OCI-LY1 (cell line): ENCODE results near the gene CEBPB.

ENCODE experiments used
- H2AFZ ChIP-seq: fragments of 200-600 bp; sonication (generic), shearing (Covaris generic); 2 replicates; pipeline ENCODE4 v1.6.0; 2014; ENCODE audit warnings: antibody characterized with exemption, mild to moderate bottlenecking, low read length
- H3F3A ChIP-seq: fragments of 200-600 bp; sonication (generic), shearing (Covaris generic); 2 replicates; pipeline ENCODE4 v1.6.0; 2014; ENCODE audit warnings: mild to moderate bottlenecking, antibody characterized with exemption, low read length, moderate library complexity; ENCODE audit not compliant: insufficient read depth
- H3K27ac ChIP-seq: fragments of 200-600 bp; sonication (generic); 2 replicates; pipeline ENCODE4 v1.5.1; 2014; ENCODE audit warnings: low read length, mixed run types, mild to moderate bottlenecking, low read depth; ENCODE audit not compliant: poor library complexity, severe bottlenecking
- H3K27me3 ChIP-seq: fragments of 200-600 bp; sonication (generic); 2 replicates; pipeline ENCODE4 v1.6.0; 2014; ENCODE audit warnings: antibody characterized with exemption, mild to moderate bottlenecking, low read length, moderate library complexity; ENCODE audit not compliant: insufficient read depth
- H3K36me3 ChIP-seq: fragments of 200-600 bp; sonication (generic); 2 replicates; pipeline ENCODE4 v1.6.1; 2014; ENCODE audit warnings: mild to moderate bottlenecking, antibody characterized with exemption, low read length, moderate library complexity, mixed read lengths; ENCODE audit not compliant: insufficient read depth
- H3K4me1 ChIP-seq: fragments of 200-600 bp; sonication (generic); 2 replicates; pipeline ENCODE4 v1.5.1; 2014; ENCODE audit warnings: mild to moderate bottlenecking, low read length, moderate library complexity; ENCODE audit not compliant: insufficient read depth, severe bottlenecking
- H3K4me2 ChIP-seq: fragments of 200-600 bp; sonication (generic), shearing (Covaris generic); 2 replicates; pipeline ENCODE4 v1.6.1; 2014; ENCODE audit warnings: low read length
- H3K4me3 ChIP-seq: fragments of 200-600 bp; sonication (generic); 2 replicates; pipeline ENCODE4 v1.5.1; 2014; ENCODE audit warnings: low read length, low read depth, mild to moderate bottlenecking, mixed read lengths; ENCODE audit not compliant: poor library complexity, severe bottlenecking
- H3K79me2 ChIP-seq: fragments of 200-600 bp; shearing (Covaris generic); 2 replicates; pipeline ENCODE4 v1.6.1; 2016; ENCODE audit warnings: mixed run types, low read length, mixed read lengths; ENCODE audit not compliant: insufficient read depth
- H3K9ac ChIP-seq: fragments of 200-600 bp; sonication (generic), shearing (Covaris generic); 2 replicates; pipeline ENCODE4 v1.6.1; 2014; ENCODE audit warnings: mild to moderate bottlenecking, low read length, mixed read lengths
- H3K9me2 ChIP-seq: fragments of 200-600 bp; sonication (generic), shearing (Covaris generic); 2 replicates; pipeline ENCODE4 v1.6.1; 2014; ENCODE audit warnings: low read depth, mild to moderate bottlenecking, low read length, mixed read lengths
- H3K9me3 ChIP-seq: fragments of 200-600 bp; shearing (Covaris generic); 2 replicates; pipeline ENCODE4 v1.6.1; 2014; ENCODE audit warnings: low read length, mixed read lengths
- H4K20me1 ChIP-seq: fragments of 200-600 bp; sonication (generic), shearing (Covaris generic); 2 replicates; pipeline ENCODE4 v1.6.0; 2016; ENCODE audit warnings: mild to moderate bottlenecking, low read length; ENCODE audit not compliant: insufficient read depth
- EZH2 ChIP-seq: fragments of 200-600 bp; sonication (generic), shearing (Covaris generic); IDR thresholded peaks from 2 replicates; pipeline ENCODE4 v1.8.0; 2017; ENCODE audit warnings: borderline replicate concordance, mixed run types, mild to moderate bottlenecking, antibody characterized with exemption, low read length, moderate library complexity, mixed read lengths
- TF ChIP-seq, protein P1 (sequence below): fragments of 200-600 bp; sonication (generic), shearing (Covaris generic); IDR thresholded peaks from 2 replicates; pipeline ENCODE4 v1.5.1; 2017; ENCODE audit warnings: mild to moderate bottlenecking, antibody characterized with exemption, low read length, moderate library complexity, mixed read lengths

The CEBPB gene

DNA sequence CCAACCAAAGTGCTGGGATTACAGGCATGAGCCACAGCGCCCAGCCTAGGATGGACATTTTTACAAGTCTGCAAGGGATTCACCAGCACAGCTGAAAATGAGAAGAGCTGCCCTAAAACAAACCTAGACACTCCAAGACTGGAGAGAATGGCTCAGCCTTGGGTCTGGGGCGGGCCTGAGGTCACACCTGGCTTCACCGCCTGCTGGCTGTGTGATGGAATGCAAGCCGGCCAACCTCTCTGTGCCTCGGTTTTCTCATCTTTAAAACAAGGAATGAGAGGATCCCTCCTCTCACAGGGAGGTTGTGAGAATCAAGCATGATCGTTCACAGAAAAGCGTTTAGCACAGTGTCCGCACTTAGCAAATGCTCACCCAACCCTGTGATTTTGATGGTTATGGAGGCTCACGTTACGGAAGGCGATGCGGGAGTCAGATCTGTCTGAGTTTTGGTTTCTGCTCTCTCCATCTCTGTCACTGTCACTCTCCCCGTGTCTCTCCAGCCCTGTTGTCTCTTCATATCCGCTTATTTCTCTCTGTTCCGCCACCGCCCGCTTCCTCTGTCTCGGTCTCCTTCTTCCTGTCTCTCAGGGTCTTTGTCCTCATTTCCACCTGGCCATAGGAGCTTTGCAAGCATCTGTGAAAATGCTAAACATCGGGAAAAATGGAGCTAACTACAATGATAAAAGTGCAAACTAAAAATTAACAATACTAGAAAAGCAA, 47.6 kb downstream of the CEBPB start:
- H3K27me3 ChIP-seq, result peaks cover 10% of the 10 kb centered on the region

DNA sequence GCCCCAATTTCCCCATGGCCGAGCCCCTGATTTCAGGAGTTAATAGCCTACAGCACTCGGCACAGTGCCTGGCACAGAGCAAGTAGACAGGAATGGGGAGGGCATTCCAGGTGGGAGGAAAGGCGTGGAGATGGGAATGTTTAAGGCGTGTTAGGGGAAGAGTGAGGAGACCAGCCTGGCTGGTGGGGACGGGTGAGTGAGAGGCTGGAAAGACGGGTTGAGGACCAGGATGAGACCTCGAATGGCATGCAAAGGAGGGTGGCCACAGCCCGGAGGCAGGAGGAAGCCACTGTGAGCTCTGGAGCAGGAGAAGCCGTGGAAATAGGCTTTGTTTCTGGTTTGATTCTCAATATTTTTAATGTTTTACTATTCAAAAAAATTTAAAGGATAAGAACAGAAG, 49.5 kb downstream of the CEBPB start:
- H3F3A ChIP-seq, result no peaks in the 10 kb centered on the region
- H3K36me3 ChIP-seq, result no peaks in the 10 kb centered on the region
- no peak overlapping the region for H2AFZ ChIP-seq
- H3K4me3 ChIP-seq, result no peak overlapping the region
- no peaks in the 10 kb centered on the region for H3K79me2 ChIP-seq
- no peaks in the 10 kb centered on the region for H4K20me1 ChIP-seq
- H3K9me2 ChIP-seq, result no peaks in the 10 kb centered on the region
- no peaks in the 10 kb centered on the region for H3K4me1 ChIP-seq
- peaks cover 10% of the 10 kb centered on the region for H3K27me3 ChIP-seq
- no peak overlapping the region for H3K9ac ChIP-seq
- TF ChIP-seq, protein P1, sequence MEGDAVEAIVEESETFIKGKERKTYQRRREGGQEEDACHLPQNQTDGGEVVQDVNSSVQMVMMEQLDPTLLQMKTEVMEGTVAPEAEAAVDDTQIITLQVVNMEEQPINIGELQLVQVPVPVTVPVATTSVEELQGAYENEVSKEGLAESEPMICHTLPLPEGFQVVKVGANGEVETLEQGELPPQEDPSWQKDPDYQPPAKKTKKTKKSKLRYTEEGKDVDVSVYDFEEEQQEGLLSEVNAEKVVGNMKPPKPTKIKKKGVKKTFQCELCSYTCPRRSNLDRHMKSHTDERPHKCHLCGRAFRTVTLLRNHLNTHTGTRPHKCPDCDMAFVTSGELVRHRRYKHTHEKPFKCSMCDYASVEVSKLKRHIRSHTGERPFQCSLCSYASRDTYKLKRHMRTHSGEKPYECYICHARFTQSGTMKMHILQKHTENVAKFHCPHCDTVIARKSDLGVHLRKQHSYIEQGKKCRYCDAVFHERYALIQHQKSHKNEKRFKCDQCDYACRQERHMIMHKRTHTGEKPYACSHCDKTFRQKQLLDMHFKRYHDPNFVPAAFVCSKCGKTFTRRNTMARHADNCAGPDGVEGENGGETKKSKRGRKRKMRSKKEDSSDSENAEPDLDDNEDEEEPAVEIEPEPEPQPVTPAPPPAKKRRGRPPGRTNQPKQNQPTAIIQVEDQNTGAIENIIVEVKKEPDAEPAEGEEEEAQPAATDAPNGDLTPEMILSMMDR, result no peak
- TF ChIP-seq EZH2, result no peak
- H3K27ac ChIP-seq, result no peak overlapping the region
- H3K4me2 ChIP-seq, result no peak overlapping the region
- no peaks in the 10 kb centered on the region for H3K9me3 ChIP-seq

More for the DNA sequence above, 47.6 kb downstream of the CEBPB start:
- Histone ChIP-seq H3K9ac (no peak overlapping the region), H3K79me2 (no peaks in the 10 kb centered on the region), H3K4me3 (no peak overlapping the region), H3K4me1 (no peaks in the 10 kb centered on the region), H3K9me3 (no peaks in the 10 kb centered on the region), H2AFZ (no peak overlapping the region), H4K20me1 (no peaks in the 10 kb centered on the region), H3F3A (no peaks in the 10 kb centered on the region), H3K36me3 (no peaks in the 10 kb centered on the region), H3K27ac (no peak overlapping the region), H3K4me2 (no peak overlapping the region), H3K9me2 (no peaks in the 10 kb centered on the region)
- TF ChIP-seq EZH2, result no peak
- TF ChIP-seq, protein P1, result no peak

DNA sequence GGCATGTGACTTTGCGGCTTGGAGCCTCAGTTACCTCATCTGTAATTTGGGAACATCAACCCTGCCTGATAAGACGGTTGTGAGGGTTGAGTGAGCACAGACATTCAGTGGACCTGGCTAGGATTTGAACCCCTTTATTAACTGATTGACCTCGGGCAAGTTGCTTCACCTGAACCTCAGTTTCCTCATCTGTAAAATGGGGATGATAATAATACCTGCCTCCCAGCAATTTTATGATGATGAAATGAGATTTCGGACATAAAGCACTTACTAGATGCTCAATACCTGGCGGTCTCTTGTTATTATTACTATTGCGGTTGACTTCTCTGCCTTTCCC, 51.5 kb downstream of the CEBPB start:
- H3K4me3 ChIP-seq, result no peak overlapping the region
- no peak overlapping the region for H3K9ac ChIP-seq
- H3K79me2 ChIP-seq, result no peaks in the 10 kb centered on the region
- no peaks in the 10 kb centered on the region for H3K36me3 ChIP-seq
- peaks cover 4% of the 10 kb centered on the region; the same call in 1 of the 2 replicates for H3K27me3 ChIP-seq
- H3K9me3 ChIP-seq, result no peaks in the 10 kb centered on the region
- H4K20me1 ChIP-seq, result no peaks in the 10 kb centered on the region
- no peaks in the 10 kb centered on the region for H3K4me1 ChIP-seq
- no peak overlapping the region for H3K4me2 ChIP-seq
- H3K27ac ChIP-seq, result no peak overlapping the region
- H2AFZ ChIP-seq, result no peak overlapping the region
- H3F3A ChIP-seq, result no peaks in the 10 kb centered on the region
- TF ChIP-seq EZH2, result no peak
- TF ChIP-seq, protein P1, result no peak
- H3K9me2 ChIP-seq, result no peaks in the 10 kb centered on the region
